HG02981 (cell line): ENCODE results near the gene E2F2.

ENCODE experiments used
- ATAC-seq: cut with Tn5 transposase; IDR thresholded peaks from one replicate; pipeline ENCODE4 v1.9.1; 2021; ENCODE audit warnings: mild to moderate bottlenecking, moderate library complexity; ENCODE audit not compliant: unreplicated experiment

Gene E2F2

GRCh38 chr1:23563003-23563402, 32.0 kb upstream of the E2F2 start:
- ATAC-seq: no peak

DNA sequence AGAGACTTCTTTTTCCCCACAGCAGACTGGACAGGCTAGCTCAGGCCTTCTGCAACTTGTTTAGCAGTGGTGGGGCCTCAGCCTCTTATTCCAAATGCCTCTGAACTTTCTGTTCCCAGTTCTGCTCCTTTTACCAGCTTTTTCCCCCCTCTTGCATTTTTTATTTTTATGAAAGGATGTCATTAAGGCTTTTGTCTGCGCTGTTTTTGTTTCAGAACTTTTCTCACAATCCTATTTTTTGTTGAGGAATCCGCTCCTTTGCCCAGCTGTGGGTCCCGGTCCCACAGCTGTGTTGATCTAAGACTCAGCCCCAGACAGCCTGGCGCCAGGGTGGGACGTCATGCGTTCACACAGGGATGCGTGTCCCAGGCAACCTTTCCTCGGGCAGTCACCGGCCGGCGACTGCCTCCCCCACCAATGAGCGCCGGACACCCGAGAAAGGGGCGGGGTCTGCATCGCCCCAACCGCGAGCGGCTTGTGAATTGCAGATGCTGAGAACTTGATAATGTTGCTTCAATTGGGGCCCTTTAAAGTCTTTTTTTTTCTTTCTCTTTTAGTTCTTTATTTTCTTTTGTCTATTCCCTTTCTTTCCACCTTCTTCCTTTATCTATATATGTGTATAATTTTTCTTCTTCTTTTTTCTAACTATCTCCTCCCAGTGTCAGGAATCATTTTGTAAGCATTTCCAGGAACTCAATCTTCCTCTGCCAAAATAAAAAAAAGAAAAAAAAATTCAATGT, 31.3 kb upstream of the E2F2 start:
- peak; percentile 33 for ATAC-seq

GRCh38 chr1:23561813-23562100, 30.7 kb upstream of the E2F2 start:
- ATAC-seq: no peak

DNA sequence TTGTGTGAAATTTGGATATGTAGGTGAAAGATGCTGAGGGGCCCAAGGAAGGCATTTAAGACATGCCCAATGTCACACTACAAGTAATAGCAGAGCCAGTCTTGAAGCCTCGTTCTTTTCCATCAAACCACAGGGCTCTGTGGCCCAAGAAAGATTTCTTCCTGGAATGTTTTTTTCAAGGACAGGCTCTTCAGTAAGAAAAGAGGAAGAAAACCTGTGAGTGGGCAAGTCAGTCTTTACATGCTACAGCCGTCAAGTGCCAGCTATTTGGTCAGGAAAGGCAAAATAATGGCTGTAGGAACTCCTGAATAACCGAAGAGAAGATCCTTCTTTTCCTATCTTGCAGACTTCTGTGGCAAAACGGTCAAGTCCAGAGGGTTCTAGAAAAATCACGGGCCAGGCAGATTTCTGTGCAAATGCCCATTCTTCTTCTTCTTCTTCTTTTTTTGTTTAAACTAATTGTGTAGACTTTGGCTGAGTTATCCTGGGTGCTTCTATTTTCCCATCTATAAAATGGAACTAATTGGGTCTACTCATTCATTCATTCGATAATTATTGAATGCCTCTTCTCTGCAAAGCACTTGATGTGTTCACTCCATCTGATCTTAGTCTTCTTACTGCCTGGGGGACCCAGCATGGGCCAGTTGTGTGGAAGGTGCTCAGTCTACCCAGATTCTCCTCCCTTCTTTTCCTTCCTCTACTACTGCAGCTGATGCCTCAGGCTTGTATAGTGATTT, 30.2 kb upstream of the E2F2 start:
- no peak for ATAC-seq

DNA sequence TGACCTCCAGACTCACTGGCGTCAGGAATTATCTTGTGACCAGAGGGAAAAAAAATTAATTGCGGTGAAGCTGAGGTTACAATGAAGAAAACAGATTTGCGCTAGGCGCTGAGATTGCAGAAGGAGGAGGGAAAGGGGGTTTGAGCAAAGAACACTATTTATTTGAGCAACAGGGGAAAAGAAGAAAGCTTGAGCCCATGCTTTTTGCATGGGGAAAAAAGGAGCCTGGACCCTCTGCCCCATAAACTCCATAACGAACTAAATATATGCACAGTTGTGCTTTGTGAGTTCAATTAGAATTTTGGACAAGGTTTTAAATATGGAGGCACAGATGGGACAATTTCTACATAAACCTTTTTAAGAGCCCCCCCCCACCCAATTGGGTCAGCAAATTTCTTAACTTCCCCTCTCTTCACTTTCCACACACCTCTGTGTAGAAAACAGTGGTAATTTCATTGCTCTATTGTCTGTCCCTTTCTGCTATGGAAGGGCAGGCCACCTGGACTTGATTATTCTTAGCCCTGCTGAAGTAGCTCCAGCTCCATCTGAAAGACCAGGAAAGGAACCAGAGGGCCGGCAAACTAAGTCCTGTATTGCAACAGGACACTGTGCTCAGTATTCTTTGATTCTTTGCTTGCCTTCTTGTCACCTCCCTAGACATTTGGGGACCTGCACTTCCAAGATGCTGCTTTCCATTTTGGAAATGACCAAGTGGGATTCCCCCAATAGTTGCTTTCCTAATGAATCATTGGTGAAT, 29.1 kb upstream of the E2F2 start:
- no peak for ATAC-seq

- ATAC-seq: peak; percentile 61
These were observed 28.3 kb upstream of the E2F2 start, which contains the start of gene ID3 for GRCh38 chr1:23559136-23559984. Gene ID3, minus strand, starts transcription at chr1:23559501. Its CDS starts 75 bp downstream, at chr1:23559426.

- ATAC-seq: no peak
These were observed 27.8 kb upstream of the E2F2 start for GRCh38 chr1:23558872-23559135.

DNA sequence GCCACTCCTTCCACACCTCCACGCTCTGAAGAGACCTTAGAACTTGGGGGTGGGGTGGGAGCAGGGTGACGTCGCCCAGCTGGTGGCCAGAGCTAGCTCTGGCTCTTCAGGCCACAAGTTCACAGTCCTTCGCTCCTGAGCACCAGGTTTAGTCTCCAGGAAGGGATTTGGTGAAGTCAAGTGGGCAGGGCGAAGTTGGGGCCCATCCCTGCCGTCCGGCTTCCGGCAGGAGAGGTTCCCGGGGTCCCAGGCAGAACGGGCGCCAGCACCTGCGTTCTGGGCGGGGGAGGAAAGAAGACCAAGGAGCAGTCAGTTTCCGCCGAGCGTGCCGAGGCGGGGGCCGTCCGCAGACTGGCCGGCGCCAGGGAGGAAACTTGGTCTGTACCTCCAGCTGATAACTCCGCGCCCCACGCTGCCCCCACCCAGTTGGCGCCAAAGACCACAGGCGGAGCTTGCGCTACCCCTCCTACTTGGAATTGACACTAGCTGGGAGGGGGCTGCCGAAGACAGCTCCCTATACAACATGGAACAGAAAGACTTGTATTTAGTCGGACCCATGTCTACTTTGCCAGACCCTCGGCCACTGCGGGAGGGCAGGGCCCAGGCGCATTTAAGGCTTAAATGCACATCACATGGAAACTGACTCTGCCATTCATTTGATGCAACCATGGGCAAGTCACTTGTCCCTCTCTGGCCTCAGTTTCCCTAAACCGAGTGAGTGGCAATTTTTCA, 27.3 kb upstream of the E2F2 start:
- ATAC-seq: no peak

GRCh38 chr1:23557471-23558124, 26.6 kb upstream of the E2F2 start:
- ATAC-seq: no peak

- ATAC-seq: no peak
These were observed 25.8 kb upstream of the E2F2 start for GRCh38 chr1:23556635-23557470.

GRCh38 chr1:23555986-23556634, 25.1 kb upstream of the E2F2 start:
- ATAC-seq: no peak

GRCh38 chr1:23555270-23555985, 24.4 kb upstream of the E2F2 start:
- ATAC-seq: no peak

DNA sequence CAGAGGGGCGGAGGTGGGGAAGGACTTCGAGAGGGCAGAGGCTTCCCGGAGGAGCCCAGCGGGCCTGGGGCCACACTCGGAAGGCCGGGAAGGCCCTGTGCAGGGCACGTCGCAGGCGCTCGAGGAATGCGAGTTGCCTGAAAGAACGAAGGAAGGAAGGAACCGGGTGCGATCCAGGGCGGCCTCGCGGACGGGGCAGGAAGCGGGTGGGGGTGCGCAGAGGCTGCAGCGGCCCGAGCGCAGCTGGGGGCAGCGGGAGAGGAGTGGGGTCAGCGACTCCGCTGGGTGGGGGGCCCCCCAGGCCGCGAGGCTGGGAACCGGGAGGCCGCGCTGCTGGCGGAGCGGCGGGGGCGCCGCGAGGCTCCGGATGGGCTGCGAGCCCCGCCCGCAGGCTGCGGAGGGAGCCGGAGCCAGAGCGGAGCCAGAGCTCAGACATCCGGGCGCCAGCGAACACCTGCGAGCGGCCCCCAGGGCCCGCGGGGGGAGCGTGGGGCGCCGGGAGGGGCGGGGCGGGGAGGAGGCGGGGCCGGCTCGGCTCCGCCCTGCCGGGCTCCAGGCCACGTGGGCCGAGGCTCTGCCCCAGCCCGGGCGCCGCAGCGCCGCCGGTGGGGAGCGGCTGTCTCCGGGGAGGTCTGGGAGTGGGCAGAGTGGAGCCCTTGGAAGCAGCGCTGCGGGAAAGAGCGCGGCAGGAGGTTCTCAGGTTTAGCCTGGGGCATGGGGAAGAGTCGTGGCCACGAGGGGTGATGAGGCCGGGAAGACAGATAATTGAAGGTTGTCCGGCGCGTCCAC, 23.6 kb upstream of the E2F2 start:
- ATAC-seq: peak; percentile 49

- no peak for ATAC-seq
These were observed 23.1 kb upstream of the E2F2 start for GRCh38 chr1:23554127-23554480.

GRCh38 chr1:23553231-23554126, 22.4 kb upstream of the E2F2 start:
- ATAC-seq: no peak

- no peak for ATAC-seq
These were observed 20.8 kb upstream of the E2F2 start for GRCh38 chr1:23551849-23552248.
